ENCODE data around the gene ZNF366. TPM values are rescaled to one million over a fixed set of nuclear protein-coding genes. Genes with fewer than 3 reads are reported as not detected.
A peak's percentile ranks its signal among the peaks of the same experiment; 100 is the strongest.

Gene ZNF366
- total RNA-seq, 1 experiment from 2014 or later: not detected

GRCh38 chr5:72470826-72471225 lies 36.4 kb downstream of the ZNF366 start:
- CTCF ChIA-PET: interaction anchor here (0.7 to 1.3 kb wide), 2 partner anchors 41 to 105 kb away, joined by 3 to 5 read pairs; no protein-coding TSS in a partner anchor
- POLR2A ChIA-PET: interaction anchor here (0.8 to 3.3 kb wide), 9 partner anchors 9 to 379 kb away, joined by 3 to 28 read pairs (median 5); no protein-coding TSS in a partner anchor
- TF ChIP-seq, protein P1, sequence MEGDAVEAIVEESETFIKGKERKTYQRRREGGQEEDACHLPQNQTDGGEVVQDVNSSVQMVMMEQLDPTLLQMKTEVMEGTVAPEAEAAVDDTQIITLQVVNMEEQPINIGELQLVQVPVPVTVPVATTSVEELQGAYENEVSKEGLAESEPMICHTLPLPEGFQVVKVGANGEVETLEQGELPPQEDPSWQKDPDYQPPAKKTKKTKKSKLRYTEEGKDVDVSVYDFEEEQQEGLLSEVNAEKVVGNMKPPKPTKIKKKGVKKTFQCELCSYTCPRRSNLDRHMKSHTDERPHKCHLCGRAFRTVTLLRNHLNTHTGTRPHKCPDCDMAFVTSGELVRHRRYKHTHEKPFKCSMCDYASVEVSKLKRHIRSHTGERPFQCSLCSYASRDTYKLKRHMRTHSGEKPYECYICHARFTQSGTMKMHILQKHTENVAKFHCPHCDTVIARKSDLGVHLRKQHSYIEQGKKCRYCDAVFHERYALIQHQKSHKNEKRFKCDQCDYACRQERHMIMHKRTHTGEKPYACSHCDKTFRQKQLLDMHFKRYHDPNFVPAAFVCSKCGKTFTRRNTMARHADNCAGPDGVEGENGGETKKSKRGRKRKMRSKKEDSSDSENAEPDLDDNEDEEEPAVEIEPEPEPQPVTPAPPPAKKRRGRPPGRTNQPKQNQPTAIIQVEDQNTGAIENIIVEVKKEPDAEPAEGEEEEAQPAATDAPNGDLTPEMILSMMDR (IDR thresholded peaks at IDR 0.05; ENCODE audit: unreplicated experiment): no peak
- no peaks in the 10 kb centered on the region for H3K9me3 Mint-ChIP-seq (ENCODE audit: unreplicated experiment)
- H3K4me1 Mint-ChIP-seq (ENCODE audit: insufficient read depth, unreplicated experiment): peaks cover 55% of the 10 kb centered on the region
- peak; percentile 72 for DNase-seq (ENCODE audit: unreplicated experiment)
- no TSS peak for BruUV-seq (replicated peaks)
- H3K27me3 Mint-ChIP-seq (ENCODE audit: insufficient read depth, unreplicated experiment): no peaks in the 10 kb centered on the region
- intact Hi-C loops (cut with micrococcal nuclease): no loop called here
- H3K4me3 Mint-ChIP-seq (ENCODE audit: unreplicated experiment): no peak overlapping the region
- no peaks in the 10 kb centered on the region for H3K36me3 Mint-ChIP-seq (ENCODE audit: insufficient read depth, unreplicated experiment)
- peak overlapping the region; percentile 81 for H3K27ac Mint-ChIP-seq (ENCODE audit: low read depth, unreplicated experiment)

- intact Hi-C loops (cut with micrococcal nuclease): no loop called here
- no peak overlapping the region for H3K4me3 Mint-ChIP-seq (ENCODE audit: unreplicated experiment)
- TF ChIP-seq, protein P1 (IDR thresholded peaks at IDR 0.05; ENCODE audit: unreplicated experiment): no peak
- CTCF ChIA-PET: interaction anchor here (0.5 to 1.3 kb wide), 4 partner anchors 55 to 439 kb away, joined by 3 to 4 read pairs (median 3); no protein-coding TSS in a partner anchor
- no peaks in the 10 kb centered on the region for H3K27me3 Mint-ChIP-seq (ENCODE audit: insufficient read depth, unreplicated experiment)
- no TSS peak for BruUV-seq (replicated peaks)
- POLR2A ChIA-PET: interaction anchor here (0.6 to 5.1 kb wide), 22 partner anchors 9 to 361 kb away, joined by 3 to 65 read pairs (median 4); partner anchors contain the start of gene TNPO1
- H3K9me3 Mint-ChIP-seq (ENCODE audit: unreplicated experiment): no peaks in the 10 kb centered on the region
- peak overlapping the region; percentile 86 for H3K27ac Mint-ChIP-seq (ENCODE audit: low read depth, unreplicated experiment)
- no peak for DNase-seq (ENCODE audit: unreplicated experiment)
- peaks cover 64% of the 10 kb centered on the region for H3K4me1 Mint-ChIP-seq (ENCODE audit: insufficient read depth, unreplicated experiment)
- H3K36me3 Mint-ChIP-seq (ENCODE audit: insufficient read depth, unreplicated experiment): no peaks in the 10 kb centered on the region
Measured at GRCh38 chr5:72468606-72469005, 38.6 kb downstream of the ZNF366 start.

GRCh38 chr5:72468024-72468423 lies 39.2 kb downstream of the ZNF366 start:
- DNase-seq (ENCODE audit: unreplicated experiment): peak; percentile 91
- POLR2A ChIA-PET: interaction anchor here (0.8 to 5.1 kb wide), 25 partner anchors 9 to 381 kb away, joined by 3 to 65 read pairs (median 5); partner anchors contain the start of gene TNPO1
- no peaks in the 10 kb centered on the region for H3K27me3 Mint-ChIP-seq (ENCODE audit: insufficient read depth, unreplicated experiment)
- H3K4me1 Mint-ChIP-seq (ENCODE audit: insufficient read depth, unreplicated experiment): peaks cover 64% of the 10 kb centered on the region
- TF ChIP-seq, protein P1 (IDR thresholded peaks at IDR 0.05; ENCODE audit: unreplicated experiment): no peak
- no TSS peak for BruUV-seq (replicated peaks)
- H3K9me3 Mint-ChIP-seq (ENCODE audit: unreplicated experiment): no peaks in the 10 kb centered on the region
- no peak overlapping the region for H3K4me3 Mint-ChIP-seq (ENCODE audit: unreplicated experiment)
- H3K27ac Mint-ChIP-seq (ENCODE audit: low read depth, unreplicated experiment): peak overlapping the region; percentile 86
- intact Hi-C loops (cut with micrococcal nuclease): no loop called here
- CTCF ChIA-PET: interaction anchor here (0.5 to 1.3 kb wide), 4 partner anchors 56 to 439 kb away, joined by 3 read pairs; no protein-coding TSS in a partner anchor
- H3K36me3 Mint-ChIP-seq (ENCODE audit: insufficient read depth, unreplicated experiment): no peaks in the 10 kb centered on the region

DNA sequence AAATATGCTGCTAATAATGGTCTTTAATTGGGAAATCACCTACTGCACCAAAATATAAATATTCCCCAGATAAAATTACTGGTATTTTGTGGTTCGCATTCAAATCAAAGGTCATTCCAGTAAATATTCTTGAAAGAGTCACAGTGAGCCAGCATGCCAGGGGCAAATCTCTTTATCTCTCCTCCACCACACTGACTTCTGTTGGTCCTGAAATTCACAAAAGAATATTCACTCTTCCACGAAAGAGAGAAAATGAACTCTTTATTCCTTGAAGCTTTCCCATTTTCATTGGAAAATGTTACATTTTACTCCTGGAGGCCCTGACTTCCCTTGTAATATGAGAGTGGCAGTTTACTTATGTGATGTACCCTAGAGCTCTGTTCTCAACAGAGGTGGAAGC lies 39.7 kb downstream of the ZNF366 start:
- ChIA-PET CTCF (interaction anchor here (0.7 to 1.3 kb wide), 3 partner anchors 11 to 104 kb away, joined by 3 read pairs; no protein-coding TSS in a partner anchor), POLR2A (interaction anchor here (0.7 to 5.1 kb wide), 20 partner anchors 9 to 382 kb away, joined by 3 to 65 read pairs (median 5); partner anchors contain the start of gene TNPO1)
- Mint-ChIP-seq H3K27ac (ENCODE audit: low read depth, unreplicated experiment) (peak overlapping the region; percentile 86), H3K4me3 (ENCODE audit: unreplicated experiment) (no peak overlapping the region), H3K27me3 (ENCODE audit: insufficient read depth, unreplicated experiment) (no peaks in the 10 kb centered on the region), H3K9me3 (ENCODE audit: unreplicated experiment) (no peaks in the 10 kb centered on the region), H3K4me1 (ENCODE audit: insufficient read depth, unreplicated experiment) (peaks cover 59% of the 10 kb centered on the region), H3K36me3 (ENCODE audit: insufficient read depth, unreplicated experiment) (no peaks in the 10 kb centered on the region)
- TF ChIP-seq, protein P1 (IDR thresholded peaks at IDR 0.05; ENCODE audit: unreplicated experiment): no peak
- BruUV-seq (replicated peaks): no TSS peak
- no peak for DNase-seq (ENCODE audit: unreplicated experiment)
- intact Hi-C loops (cut with micrococcal nuclease): no loop called here
